Measurements from ENCODE around the gene NMBR.
"Not testable (repeated sequence)": the region's sequence is repeated elsewhere in the genome, so short reads cannot be mapped to it uniquely, and the experiment has no call there.

The NMBR gene

DNA sequence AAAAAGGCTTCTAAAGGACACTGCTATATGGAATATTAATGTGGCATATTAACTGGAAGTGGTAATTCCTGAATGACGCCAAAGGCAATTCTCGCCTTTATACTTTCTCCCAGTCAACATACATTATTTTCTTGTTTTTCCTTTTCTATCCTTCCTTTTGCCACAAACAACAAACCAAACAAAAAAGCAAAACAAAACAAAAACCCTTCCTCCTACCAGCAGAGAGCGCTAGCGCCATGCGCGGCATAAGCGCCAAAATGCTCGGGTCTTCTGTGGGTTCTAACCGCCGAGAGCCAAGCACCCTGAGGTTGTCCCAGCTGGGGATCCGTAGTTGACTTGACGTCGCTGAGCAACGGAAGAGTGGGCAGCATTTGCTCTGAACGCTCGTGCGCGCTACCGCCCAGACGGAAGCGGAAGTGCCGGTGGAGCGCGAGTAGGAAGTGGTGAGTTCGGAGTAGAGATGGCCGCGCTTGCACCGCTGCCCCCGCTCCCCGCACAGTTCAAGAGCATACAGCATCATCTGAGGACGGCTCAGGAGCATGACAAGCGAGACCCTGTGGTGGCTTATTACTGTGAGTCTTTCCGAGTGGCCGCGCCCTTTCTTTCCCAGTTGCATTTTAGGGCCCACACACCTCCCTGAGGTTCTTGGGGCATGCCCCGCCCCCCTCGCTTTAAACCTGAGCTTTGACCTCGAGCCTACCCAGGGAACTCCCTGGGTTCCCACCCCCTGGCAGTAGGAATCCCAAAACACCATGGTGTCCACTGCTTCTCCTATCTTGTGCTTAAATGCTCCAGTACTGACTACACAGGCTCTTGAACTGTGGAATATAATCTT lies at the start of gene NMBR, which contains the start of gene VTA1:
Gene NMBR, minus strand, starts transcription at position 295 of the 835 bp plus-strand sequence. CDS start 58,464 bp downstream, outside the sequence.
Gene VTA1, plus strand, starts transcription at position 436 of the 835 bp plus-strand sequence. Its CDS starts 25 bp downstream, at position 461.
- peak; percentile 99 for DNase-seq

- no peak for DNase-seq
Measured at GRCh38 chr6:142195862-142196541, 49.1 kb upstream of the NMBR start.

- no peak for DNase-seq
Measured at GRCh38 chr6:142193621-142194020, 46.7 kb upstream of the NMBR start.

GRCh38 chr6:142192343-142192742 lies 45.4 kb upstream of the NMBR start:
- DNase-seq: no peak

DNA sequence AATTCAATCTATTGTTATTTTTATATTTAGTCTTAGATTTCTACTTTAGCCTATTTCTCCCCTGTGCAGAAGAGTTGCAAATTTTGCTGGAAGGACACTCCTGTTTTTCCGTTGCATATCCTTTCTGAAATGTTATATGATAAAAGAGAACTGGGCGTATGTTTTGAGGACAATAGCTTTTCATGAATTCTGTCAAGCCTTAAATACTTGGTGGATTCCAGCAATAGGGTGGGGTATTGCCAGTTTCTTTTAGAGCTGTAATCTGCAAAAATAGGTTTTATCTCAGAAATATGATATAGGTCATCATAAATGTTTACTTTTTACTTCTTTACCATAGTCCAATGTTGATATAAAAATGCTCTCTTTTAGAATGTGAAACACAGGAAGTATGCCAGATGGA lies 42.1 kb upstream of the NMBR start:
- no peak for DNase-seq

- not testable (repeated sequence) for DNase-seq
Measured at GRCh38 chr6:142188341-142188740, 41.4 kb upstream of the NMBR start.

GRCh38 chr6:142187209-142187608 lies 40.3 kb upstream of the NMBR start:
- DNase-seq: no peak

- no peak for DNase-seq
Measured at GRCh38 chr6:142185641-142186040, 38.7 kb upstream of the NMBR start.

DNA sequence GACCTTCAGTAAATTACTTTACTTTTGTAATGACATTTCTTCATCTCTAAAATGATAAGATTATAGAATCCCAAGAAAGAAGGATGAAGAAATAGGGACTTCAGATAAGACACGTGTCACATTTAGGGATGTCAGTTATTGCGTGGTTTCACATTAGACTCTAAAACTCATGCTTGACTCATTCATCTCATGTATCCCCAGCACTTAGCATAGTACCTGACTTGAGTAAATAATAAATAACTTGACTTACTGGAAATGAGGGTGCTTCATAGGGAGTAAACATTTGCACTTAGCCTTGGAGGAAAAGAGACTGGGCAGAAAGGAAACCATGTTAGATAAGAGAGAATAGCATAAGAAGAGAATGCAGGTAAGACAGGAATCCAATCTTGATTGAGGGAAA lies 37.4 kb upstream of the NMBR start:
- DNase-seq: no peak

GRCh38 chr6:142183351-142183750 lies 36.4 kb upstream of the NMBR start:
- no peak for DNase-seq

- DNase-seq: no peak
Measured at GRCh38 chr6:142182004-142182403, 35.1 kb upstream of the NMBR start.

GRCh38 chr6:142178129-142178528 lies 31.2 kb upstream of the NMBR start:
- no peak for DNase-seq

DNA sequence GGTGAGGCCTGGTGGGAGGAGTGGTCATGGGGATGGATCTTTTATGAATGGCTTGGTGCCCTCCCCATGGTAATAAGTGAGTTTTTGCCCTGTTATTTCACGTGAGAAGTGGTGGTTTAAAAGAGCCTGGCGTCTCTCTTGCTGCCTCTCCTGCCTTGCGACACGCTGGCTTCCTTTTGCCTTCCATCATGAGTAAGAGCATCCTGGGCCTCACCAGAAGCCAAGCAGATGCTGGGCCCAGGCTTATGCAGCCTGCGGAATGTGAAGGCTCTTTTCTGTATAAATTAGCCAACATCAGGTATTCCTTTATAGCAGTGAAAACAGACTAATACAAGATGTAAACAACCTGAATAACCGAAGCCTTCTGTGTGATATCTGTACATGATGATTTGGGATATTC lies 27.8 kb upstream of the NMBR start:
- no peak for DNase-seq

DNA sequence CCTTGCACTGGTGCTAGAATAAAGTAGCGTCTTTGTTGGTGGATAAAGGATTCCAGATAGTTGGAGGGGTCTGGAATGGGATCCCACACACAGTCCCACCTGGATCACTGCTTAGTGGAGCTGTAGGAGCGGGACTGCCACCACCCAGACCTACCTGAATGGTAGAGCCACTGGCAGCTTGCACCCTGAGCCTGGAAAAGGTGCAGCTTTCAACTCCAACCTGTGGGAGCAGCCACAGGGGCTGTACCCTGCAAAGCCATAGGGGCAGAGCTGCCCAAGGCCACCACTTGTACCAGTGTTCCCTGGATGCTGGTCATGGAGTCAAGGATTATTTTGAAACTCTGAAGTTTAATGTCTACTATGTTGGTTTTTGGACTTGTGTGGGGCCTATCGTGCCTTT lies 27.1 kb upstream of the NMBR start:
- DNase-seq: no peak

GRCh38 chr6:142172758-142173157 lies 25.8 kb upstream of the NMBR start:
- DNase-seq: no peak

GRCh38 chr6:142171351-142171750 lies 24.4 kb upstream of the NMBR start:
- no peak for DNase-seq

GRCh38 chr6:142167486-142167885 lies 20.6 kb upstream of the NMBR start:
- no peak for DNase-seq

DNA sequence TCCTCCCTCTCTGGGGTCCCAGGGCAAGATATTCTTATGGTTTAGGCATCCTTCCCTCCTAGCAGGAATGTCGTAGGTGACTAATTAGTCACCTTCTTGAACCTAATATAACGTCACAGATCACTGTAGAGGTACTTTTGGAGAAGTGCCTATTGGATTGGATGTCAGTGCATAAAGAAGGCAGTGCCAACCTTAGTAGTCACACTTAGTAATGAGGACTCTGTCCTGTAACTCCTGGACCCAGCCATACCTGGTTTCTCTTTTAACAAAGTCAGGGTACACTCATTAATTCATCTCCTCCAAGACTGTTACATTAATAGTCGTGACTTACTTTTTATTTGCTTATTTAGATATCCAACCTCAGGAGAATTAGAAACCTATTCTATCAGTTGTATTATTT lies 20.1 kb upstream of the NMBR start:
- no peak for DNase-seq

GRCh38 chr6:142165227-142165626 lies 18.3 kb upstream of the NMBR start:
- no peak for DNase-seq

- DNase-seq: no peak
Measured at GRCh38 chr6:142162780-142163179, 15.9 kb upstream of the NMBR start.

- DNase-seq: not testable (repeated sequence)
Measured at GRCh38 chr6:142156758-142157068, 9.8 kb upstream of the NMBR start.

- DNase-seq: no peak
Measured at GRCh38 chr6:142155895-142156757, 9.2 kb upstream of the NMBR start.

- no peak for DNase-seq
Measured at GRCh38 chr6:142155091-142155490, 8.2 kb upstream of the NMBR start.

Measured in left hindlimb (tissue), 1 donor.